OCI-LY7 (cell line): ENCODE results near the gene BTC. TPM values are rescaled to one million over a fixed set of nuclear protein-coding genes. Genes with fewer than 3 reads are reported as not detected.
A peak's percentile ranks its signal among the peaks of the same experiment; 100 is the strongest.

Experiments used
- Bru-seq: library from RNA; stranded (reverse); fragments of 400-500 nt; gene quantifications from one replicate; lab custom pipeline; 2021; lab: Mats Ljungman, UMichigan
- BruChase-seq, 2 experiments: library from RNA; stranded (reverse); fragments of 400-500 nt; gene quantifications; one replicate each; lab custom pipeline; 2021; lab: Mats Ljungman, UMichigan
- BruUV-seq: library from RNA; stranded (reverse); fragments of 400-500 nt; replicated peaks from 2 replicates; lab custom pipeline; 2021; lab: Mats Ljungman, UMichigan
- CTCF ChIA-PET: fragments of 300-600 bp; sonication (Branson Sonifier 250); formaldehyde crosslinking; loops from one replicate; lab custom pipeline; 2022; ENCODE audit warnings: antibody characterized with exemption; ENCODE audit not compliant: unreplicated experiment; lab: Charles Lee
- POLR2A ChIA-PET: fragments of 300-600 bp; sonication (Branson Sonifier 250); formaldehyde crosslinking; loops from one replicate; lab custom pipeline; 2022; ENCODE audit warnings: antibody characterized with exemption; lab: Charles Lee
- DNase-seq: peaks from one replicate; pipeline ENCODE4 v3.0.0-alpha.2; 2015; ENCODE audit warnings: low spot score
- H2AFZ ChIP-seq: fragments of 200-600 bp; sonication (generic), shearing (Covaris generic); 2 replicates; pipeline ENCODE4 v1.6.1; 2014; ENCODE audit warnings: mild to moderate bottlenecking, antibody characterized with exemption, low read length, moderate library complexity
- H3K27ac ChIP-seq: fragments of 200-600 bp; sonication (generic); 2 replicates; pipeline ENCODE4 v1.5.1; 2014; ENCODE audit warnings: mixed run types, low read depth, mild to moderate bottlenecking, moderate library complexity, low read length, inconsistent platforms; ENCODE audit not compliant: poor library complexity, severe bottlenecking
- H3K36me3 ChIP-seq: fragments of 200-600 bp; sonication (generic); 2 replicates; pipeline ENCODE4 v1.6.1; 2014; ENCODE audit warnings: mild to moderate bottlenecking, antibody characterized with exemption, low read length, moderate library complexity, mixed read lengths; ENCODE audit not compliant: insufficient read depth
- H3K4me1 ChIP-seq: fragments of 200-600 bp; sonication (generic); 2 replicates; pipeline ENCODE4 v1.5.1; 2014; ENCODE audit warnings: mild to moderate bottlenecking, low read length; ENCODE audit not compliant: insufficient read depth, poor library complexity, severe bottlenecking
- H3K4me2 ChIP-seq: fragments of 200-600 bp; sonication (generic); 2 replicates; pipeline ENCODE4 v1.6.1; 2014; ENCODE audit warnings: mild to moderate bottlenecking, low read length
- H3K4me3 ChIP-seq: fragments of 200-600 bp; sonication (generic); 2 replicates; pipeline ENCODE4 v1.5.1; 2014; ENCODE audit warnings: mild to moderate bottlenecking, low read depth, low read length; ENCODE audit not compliant: poor library complexity, severe bottlenecking
- H3K79me2 ChIP-seq: fragments of 200-600 bp; sonication (generic); 2 replicates; pipeline ENCODE4 v1.6.1; 2016; ENCODE audit warnings: low read depth, mild to moderate bottlenecking, low read length, moderate library complexity, mixed read lengths; ENCODE audit not compliant: insufficient read depth
- H3K9me2 ChIP-seq: fragments of 200-600 bp; sonication (generic); 2 replicates; pipeline ENCODE4 v1.6.1; 2016; ENCODE audit warnings: mild to moderate bottlenecking, low read length, mixed read lengths; ENCODE audit not compliant: insufficient read depth
- H3K9me3 ChIP-seq: fragments of 200-600 bp; sonication (generic); 2 replicates; pipeline ENCODE4 v1.6.1; 2014; ENCODE audit warnings: mild to moderate bottlenecking, mixed run types, low read length, mixed read lengths
- H4K20me1 ChIP-seq: fragments of 200-600 bp; sonication (generic); 2 replicates; pipeline ENCODE4 v1.6.1; 2014; ENCODE audit warnings: mild to moderate bottlenecking, antibody characterized with exemption, low read length, moderate library complexity, mixed read lengths; ENCODE audit not compliant: insufficient read depth
- EZH2phosphoT487 ChIP-seq: fragments of 200-600 bp; sonication (generic); IDR thresholded peaks from 2 replicates; pipeline ENCODE4 v1.6.1; 2018; ENCODE audit warnings: low read depth, borderline replicate concordance, mild to moderate bottlenecking, mixed run types, antibody characterized with exemption, low read length, moderate library complexity, mixed read lengths
- intact Hi-C: fragments of 100-400 bp; cut with micrococcal nuclease; formaldehyde crosslinking; loops from one replicate; pipeline ENCODE4 v1.10.0; 2022; ENCODE audit not compliant: unreplicated experiment
- long read RNA-seq: library from polyadenylated mRNA; stranded (forward); transcript quantifications from one replicate; pipeline ENCODE4 v2.0.0, GENCODE V29; 2022
- total RNA-seq, 2 experiments: library from RNA; depleted of rRNA in 1 of 2; stranded (reverse); fragments of >200 nt in 1 of 2; shearing (Covaris generic) in 1 of 2; gene quantifications; 2 replicates each; pipeline ENCODE4 v1.2.3, GENCODE V29; 2014 to 2022
- TF ChIP-seq, protein P1 (sequence below): fragments of 200-600 bp; sonication (generic); conservative IDR thresholded peaks from 2 replicates; pipeline ENCODE4 v1.5.1; 2014; ENCODE audit warnings: mild to moderate bottlenecking, antibody characterized with exemption, low read length, moderate library complexity, mixed read lengths

Gene BTC
- total RNA-seq (2014; rRNA removed; shearing (Covaris generic)) (not detected in 2 replicates), total RNA-seq (2022) (not detected in 2 replicates), Bru-seq, nascent RNA (not detected), BruChase-seq, experiment 1, labeled RNA remaining after a 6-hour chase (percentile 3 among the genes with signal in this experiment), BruChase-seq, experiment 2, labeled RNA remaining after a 2-hour chase (not detected)
- long read RNA-seq = 0 reads

DNA sequence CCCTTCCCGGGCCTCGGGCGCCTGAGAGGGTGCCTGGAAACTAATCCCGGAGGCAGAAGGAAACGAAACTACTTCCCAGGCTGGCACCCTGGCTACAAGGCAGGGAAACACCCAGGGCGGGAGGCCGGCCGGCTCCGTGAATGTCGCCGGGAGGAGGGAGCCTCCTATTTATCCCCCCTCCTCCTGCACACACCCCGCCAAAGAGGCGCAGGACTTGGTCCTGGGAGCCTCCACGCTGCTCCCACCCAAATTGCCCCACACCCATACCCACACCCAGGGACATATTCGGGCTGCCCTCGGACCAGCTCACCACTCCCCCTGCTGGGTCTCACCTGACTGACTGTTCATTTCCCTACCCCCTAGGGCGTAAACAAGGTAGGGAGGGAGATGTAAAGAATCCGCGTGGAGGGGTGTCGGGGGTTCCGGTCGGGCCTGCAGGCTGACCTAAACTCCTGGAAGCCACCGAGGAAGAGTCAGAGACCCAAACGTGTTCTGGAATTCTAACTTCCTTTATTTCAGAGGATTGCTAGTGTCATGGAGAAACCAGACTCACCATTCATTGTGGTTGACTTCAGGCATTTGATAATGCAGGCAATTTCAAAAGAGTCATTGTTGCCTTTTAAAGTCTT is at the start of gene BTC:
Gene BTC, minus strand, starts transcription at position 142 of the 629 bp plus-strand sequence. CDS start 198 bp downstream, outside the sequence.
- no peak within 1 kb of the TSS for H2AFZ ChIP-seq
- DNase-seq = no peak
- no peaks in the 10 kb centered on the region for H4K20me1 ChIP-seq
- H3K9me3 ChIP-seq = no peaks in the 10 kb centered on the region
- intact Hi-C loops = no loop called here
- ChIA-PET POLR2A (no interaction called here), CTCF (no interaction called here)
- no peak within 1 kb of the TSS for H3K4me3 ChIP-seq
- H3K4me1 ChIP-seq = no peaks in the 10 kb centered on the region
- no peaks in the 10 kb centered on the region for H3K9me2 ChIP-seq
- no peaks in the 10 kb centered on the region for H3K79me2 ChIP-seq
- no peak within 1 kb of the TSS for H3K27ac ChIP-seq
- no peak within 1 kb of the TSS for H3K4me2 ChIP-seq
- BruUV-seq = no TSS peak
- TF ChIP-seq EZH2phosphoT487 = no peak
- TF ChIP-seq, protein P1, sequence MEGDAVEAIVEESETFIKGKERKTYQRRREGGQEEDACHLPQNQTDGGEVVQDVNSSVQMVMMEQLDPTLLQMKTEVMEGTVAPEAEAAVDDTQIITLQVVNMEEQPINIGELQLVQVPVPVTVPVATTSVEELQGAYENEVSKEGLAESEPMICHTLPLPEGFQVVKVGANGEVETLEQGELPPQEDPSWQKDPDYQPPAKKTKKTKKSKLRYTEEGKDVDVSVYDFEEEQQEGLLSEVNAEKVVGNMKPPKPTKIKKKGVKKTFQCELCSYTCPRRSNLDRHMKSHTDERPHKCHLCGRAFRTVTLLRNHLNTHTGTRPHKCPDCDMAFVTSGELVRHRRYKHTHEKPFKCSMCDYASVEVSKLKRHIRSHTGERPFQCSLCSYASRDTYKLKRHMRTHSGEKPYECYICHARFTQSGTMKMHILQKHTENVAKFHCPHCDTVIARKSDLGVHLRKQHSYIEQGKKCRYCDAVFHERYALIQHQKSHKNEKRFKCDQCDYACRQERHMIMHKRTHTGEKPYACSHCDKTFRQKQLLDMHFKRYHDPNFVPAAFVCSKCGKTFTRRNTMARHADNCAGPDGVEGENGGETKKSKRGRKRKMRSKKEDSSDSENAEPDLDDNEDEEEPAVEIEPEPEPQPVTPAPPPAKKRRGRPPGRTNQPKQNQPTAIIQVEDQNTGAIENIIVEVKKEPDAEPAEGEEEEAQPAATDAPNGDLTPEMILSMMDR = no peak
- H3K36me3 ChIP-seq = no peaks in the 10 kb centered on the region

DNA sequence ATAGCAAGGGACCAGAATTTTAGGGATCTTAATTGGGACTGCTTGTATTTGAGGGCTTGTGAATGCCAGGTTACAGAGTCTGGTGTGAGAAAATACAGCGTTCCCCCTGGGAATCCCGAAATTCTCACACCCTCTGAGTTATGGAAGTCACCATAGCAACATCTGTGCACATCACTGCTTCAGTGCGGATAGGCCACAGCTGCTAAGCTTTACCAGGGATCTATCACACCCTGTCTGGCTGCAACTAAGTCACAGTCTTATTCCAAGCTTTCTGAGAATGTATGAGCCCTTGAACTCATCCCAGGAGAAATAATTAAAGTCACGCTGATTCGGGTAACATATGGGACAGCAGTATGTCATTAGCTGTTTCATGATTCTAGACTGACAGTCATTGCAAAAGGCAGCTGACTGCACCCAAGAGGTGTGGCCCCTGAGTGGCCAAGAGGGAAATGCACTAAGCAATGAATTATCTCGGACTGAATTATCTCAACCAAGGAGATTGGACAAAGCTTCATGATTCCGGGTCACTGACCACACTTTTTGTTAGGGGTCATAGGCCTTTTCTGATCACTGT is 46.7 kb upstream of the BTC start:
- Histone ChIP-seq H3K79me2 (no peaks in the 10 kb centered on the region), H2AFZ (no peak overlapping the region), H4K20me1 (no peaks in the 10 kb centered on the region), H3K36me3 (no peaks in the 10 kb centered on the region), H3K4me3 (no peak overlapping the region), H3K4me1 (no peaks in the 10 kb centered on the region), H3K27ac (no peak overlapping the region), H3K9me2 (no peaks in the 10 kb centered on the region), H3K4me2 (no peak overlapping the region), H3K9me3 (no peaks in the 10 kb centered on the region)
- TF ChIP-seq, protein P1 = no peak
- no peak for TF ChIP-seq EZH2phosphoT487
- DNase-seq = no peak
- CTCF ChIA-PET = no interaction called here
- POLR2A ChIA-PET = no interaction called here
- BruUV-seq = no TSS peak
- intact Hi-C loops = no loop called here
